GM19467 (cell line): Measurements from ENCODE around the gene PERCC1.
"Not testable (repeated sequence)": the region's sequence is repeated elsewhere in the genome, so short reads cannot be mapped to it uniquely, and the experiment has no call there.

ENCODE experiments used
- ATAC-seq: cut with Tn5 transposase; IDR thresholded peaks from one replicate; pipeline ENCODE4 v1.9.1; 2021; ENCODE audit warnings: mild to moderate bottlenecking, moderate library complexity; ENCODE audit not compliant: unreplicated experiment

The PERCC1 gene

GRCh38 chr16:1466054-1466453 is 35.2 kb downstream of the PERCC1 start:
- no peak for ATAC-seq

DNA sequence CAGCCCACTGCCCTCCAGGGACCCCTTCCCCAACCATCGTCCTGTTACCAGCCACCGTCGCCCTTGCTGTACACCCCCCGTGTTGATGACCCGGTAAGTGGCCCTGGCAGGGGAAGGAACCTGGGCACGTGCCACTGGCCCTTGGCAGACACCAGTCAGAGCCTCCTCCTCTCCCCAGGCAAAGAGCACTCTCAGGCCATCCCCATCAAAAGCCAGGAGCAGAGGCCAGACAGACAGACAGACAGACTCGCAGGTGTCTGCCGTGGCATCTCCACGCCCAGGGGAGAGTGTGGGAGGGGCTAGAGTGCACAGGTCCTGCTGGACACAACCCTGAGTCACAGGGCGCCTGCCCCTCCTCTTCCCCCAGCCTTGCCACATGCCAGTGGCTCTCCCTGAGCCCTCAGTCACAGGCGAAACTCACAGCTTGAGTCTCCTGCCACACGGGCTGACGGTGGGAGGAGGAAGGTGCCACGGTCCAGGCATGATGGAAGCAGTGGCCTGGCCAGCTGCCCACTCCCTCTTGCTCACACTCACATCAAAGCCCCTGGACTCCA is 36.2 kb downstream of the PERCC1 start:
- no peak for ATAC-seq

DNA sequence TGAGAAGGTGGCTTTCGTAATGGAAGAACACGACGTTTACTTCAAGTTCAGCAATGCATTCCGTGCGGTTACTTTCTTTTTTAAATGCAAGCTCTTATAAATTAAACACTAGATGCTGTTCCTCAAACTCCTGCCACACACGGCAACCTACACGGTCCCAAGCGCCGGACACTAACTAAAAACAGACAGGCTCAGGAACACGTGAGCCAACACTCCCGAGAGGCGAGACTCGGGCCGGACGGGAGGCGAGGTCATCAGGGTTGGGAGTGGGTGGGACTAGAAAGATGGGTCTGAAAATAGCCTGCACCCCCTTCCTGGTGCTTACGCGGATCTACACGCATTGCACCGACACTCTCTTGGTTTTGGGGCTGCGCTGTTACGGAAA is 37.5 kb downstream of the PERCC1 start:
- ATAC-seq: no peak

DNA sequence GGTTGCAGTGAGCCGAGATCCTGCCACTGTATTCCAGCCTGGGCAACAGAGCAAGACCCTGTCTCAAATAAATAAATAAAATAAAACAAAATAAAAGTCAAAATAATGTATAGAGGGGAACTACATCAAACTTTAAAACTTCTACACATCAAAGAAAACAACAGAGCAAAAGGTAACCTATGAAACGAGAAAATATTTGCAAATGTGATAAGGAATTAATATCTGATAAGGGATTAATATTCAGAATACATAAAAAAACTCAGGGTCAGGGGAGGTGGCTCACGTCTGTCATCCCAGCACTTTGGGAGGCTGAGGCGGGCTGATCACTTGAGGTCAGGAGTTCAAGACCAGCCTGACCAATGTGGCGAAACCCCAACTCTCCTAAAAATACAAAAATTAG is 38.3 kb downstream of the PERCC1 start:
- not testable (repeated sequence) for ATAC-seq

DNA sequence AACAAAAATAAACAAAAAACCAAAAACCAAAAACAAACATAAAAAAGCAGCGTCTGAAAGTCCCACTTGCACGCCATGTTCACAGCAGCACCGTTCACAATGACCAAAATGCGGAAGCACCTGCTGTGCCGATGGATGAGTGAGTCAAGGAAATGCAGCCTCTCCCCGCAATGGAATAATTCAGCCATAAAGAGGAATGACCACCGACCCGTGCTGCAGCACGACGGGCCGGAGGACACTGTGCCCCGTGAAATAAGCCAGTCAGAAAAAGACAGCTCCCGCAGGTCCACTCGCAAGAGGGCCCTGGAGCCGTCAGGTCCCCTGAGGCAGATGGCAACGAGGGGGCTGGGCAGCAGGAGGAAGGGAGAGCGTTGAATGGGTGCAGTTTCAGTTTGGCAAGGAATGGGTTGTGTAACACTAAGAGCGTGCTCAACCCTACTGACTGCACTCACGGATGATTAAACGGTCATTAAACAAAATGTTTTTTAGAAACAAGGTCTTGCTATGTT is 38.9 kb downstream of the PERCC1 start:
- no peak for ATAC-seq

- no peak for ATAC-seq
These were observed 39.8 kb downstream of the PERCC1 start for GRCh38 chr16:1470481-1471251.

DNA sequence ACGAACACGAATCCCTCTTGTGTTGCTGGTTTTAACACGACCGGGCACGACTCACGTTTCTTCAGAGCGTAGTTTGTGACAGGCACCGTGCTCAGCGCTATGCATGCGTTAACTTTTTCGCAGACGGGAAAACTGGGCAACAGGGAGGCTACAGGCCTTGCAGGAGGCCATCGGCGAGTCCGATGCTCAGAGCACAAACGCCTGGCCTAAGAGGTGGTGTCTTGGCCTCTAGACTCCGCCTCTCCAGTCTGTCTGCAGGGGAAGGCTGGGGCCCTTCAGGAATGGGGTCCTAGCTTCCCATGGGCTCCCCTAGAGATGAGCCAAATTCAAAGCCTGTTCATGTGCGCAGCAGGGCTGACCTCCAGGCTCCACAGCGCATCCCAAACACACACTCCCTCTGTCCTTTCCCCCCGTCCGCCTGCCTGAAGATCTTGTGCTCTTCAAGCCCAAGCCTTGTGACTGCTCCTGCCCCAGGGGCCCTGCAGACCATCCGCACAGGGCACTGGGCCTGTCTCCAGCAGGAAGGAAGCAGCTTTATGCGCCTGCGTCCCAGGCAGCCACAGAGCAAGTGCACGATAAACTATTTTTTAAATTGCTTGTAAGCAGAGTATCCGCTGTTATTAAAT is 40.8 kb downstream of the PERCC1 start:
- ATAC-seq: no peak

DNA sequence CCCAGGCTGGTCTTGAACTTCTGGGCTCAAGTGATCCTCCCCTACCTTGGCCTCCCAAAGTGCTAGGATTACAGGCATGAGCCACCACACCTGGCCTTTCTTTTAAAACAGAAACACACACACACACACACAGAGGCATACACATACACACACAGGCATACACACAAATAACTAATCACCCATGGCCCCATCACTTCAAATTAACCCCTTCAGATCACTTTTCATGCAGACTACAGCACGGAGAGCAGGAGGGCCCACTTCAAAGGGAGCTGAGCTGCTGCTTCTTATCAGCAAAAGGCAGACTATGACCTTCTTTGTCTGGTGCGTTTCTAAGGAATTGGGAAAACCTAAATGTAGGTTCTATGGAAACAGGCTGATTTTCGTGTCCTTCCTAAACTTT is 42.1 kb downstream of the PERCC1 start:
- ATAC-seq: no peak

DNA sequence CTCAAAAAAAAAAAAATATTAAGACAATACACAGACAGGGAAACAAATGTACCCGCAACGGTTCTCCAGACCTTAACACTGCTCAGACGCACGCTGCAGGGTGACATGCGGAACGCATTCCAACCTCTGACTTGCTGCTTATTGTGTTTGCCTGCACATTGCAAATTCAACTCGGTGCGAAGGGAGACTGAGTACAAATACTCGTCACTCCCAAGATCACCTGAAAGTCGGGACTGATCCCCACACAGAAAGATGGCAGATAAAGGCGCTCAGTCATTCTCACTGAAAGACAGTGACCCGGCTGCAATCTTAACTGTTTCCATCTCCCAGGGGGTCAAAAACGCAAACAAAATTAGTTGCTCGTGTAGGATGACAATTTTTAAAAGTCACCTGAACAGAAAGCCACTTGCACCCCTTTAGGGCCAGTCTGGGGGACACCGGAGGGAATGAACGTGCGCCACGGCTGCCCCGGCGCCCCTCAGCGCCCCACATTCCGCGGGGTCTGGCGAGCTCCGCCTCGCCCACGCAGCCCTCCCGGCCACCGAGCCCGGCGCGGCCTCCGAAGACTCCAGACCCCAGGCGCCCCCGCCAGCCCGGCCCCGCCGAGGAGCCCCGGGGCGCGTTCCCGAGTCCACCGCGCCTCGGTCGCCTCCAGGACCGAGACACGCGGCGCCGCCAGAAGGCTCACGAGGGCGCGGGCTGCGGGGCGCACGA is 43.4 kb downstream of the PERCC1 start:
- peak; percentile 7 for ATAC-seq

GRCh38 chr16:1474796-1475551 is 44.1 kb downstream of the PERCC1 start, which contains the start of gene CLCN7:
Gene CLCN7 (minus strand): TSS chr16:1475028. CDS start chr16:1474974, 54 bp downstream.
- ATAC-seq: peak; percentile 67

DNA sequence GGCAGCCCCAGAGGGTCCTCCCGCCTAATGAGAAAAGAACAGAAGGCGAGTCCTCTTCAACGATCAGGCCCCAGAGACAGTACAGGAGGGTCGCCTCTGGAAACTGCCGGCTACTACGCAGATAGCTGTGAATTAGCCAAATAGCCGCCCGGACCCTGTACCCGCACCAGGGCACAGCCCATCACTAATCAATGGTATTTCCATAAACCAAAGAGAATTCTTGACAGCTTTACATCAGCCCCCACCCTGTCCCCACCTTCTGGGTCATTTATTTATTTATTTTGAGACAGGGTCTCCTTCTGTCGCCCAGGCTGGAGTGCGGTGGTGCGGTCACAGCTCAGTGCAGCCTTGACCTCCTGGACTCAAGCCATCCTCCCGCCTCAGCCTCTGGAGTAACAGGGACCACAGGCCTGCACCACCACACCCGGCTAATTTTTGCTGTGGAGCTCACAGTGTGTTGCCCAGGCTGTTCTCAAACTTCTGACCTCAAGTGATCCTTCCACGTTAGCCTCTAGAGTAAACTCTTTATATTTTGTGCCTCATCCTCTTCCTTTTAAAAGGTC is 44.8 kb downstream of the PERCC1 start:
- no peak for ATAC-seq

DNA sequence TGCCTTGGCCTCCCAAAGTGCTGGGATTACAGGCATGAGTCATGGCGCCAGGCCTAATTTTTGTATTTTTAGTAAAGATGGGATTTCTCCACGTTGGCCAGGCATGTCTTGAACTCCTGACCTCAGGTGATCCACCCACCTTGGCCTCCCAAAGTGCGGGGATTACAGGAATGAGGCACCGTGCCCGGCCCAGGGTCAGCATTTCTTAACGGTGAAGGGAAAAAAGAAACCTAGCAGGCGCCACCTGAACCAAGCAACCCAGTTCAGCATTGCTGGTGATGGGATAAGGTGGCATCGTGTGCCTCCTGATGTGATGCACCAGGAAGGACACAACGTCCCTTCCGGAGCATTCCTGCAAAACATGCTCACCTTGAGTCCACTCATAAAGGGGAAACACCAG is 46.2 kb downstream of the PERCC1 start:
- ATAC-seq: no peak

- ATAC-seq: not testable (repeated sequence)
These were observed 48.1 kb downstream of the PERCC1 start for GRCh38 chr16:1478937-1479336.

DNA sequence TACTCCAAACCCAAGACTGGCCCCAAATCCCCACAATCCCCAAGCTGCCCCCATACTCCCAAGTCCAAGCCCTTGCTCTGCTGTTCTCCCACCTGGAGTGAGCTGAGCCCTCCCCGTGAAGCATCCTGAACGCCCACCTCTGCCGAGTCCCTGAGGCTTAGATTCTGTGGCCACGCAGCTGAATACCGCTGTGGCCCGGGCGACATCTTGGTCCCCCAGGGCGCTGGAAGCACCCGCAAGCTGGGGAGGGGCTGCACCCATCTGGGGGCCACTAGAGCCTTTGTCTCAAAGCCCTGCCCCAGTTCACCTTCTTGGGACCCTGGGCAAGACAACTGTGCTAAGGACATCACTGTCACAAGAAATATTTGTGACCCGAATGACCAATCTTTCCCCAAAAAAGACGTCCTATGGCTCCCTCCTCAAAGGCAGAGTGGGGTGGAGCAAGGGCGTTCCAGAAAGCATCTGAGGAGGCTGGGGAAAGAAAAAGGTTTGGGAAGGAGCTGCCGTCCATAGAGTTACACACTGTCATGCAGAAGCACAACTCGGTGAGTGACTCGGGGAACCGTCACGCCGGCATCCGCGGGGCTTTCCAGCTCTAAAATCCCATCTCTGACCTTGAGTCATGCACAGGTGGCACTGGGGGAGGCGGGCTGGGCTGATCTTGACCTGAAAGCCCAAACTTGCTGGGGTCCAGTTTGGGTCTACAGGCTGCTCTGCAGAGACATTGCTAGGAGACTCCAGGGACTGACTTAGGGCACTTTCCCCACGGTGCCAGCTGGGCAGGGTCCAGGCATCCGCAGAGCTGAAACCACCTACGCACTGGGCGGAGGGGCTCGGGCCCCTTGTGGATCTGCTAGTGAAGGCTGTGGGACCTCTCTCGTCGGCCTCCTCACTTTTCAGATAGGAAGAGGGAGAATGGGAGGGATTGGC is 51.3 kb downstream of the PERCC1 start:
- ATAC-seq: no peak
